HFF-Myc (cell line): ENCODE results near the gene AP1S2.
A peak's percentile ranks its signal among the peaks of the same experiment; 100 is the strongest.

Experiments
- DNase-seq: peaks from one replicate; pipeline ENCODE4 v3.0.0-alpha.2; 2011; ENCODE audit warnings: low read depth; ENCODE audit errors: extremely low read depth
- H3K4me3 ChIP-seq: replicated peaks from 2 replicates; pipeline ENCODE4 v1.5.1; 2011; ENCODE audit warnings: low read depth, mild to moderate bottlenecking, control low read depth, low read length
- CTCF ChIP-seq: IDR thresholded peaks from 2 replicates; pipeline ENCODE4 v1.5.1; 2012; ENCODE audit warnings: mild to moderate bottlenecking, low read depth, low read length, control low read depth; ENCODE audit errors: missing control alignments

Gene AP1S2

GRCh38 chrX:15789979-15790768 lies 64.4 kb downstream of the AP1S2 start, which contains the start of gene ZRSR2:
TSS of gene ZRSR2 (plus strand) at chrX:15790484. CDS start at chrX:15790496, 12 bp downstream.
- no peak for TF ChIP-seq CTCF
- peak; percentile 19 for DNase-seq
- H3K4me3 ChIP-seq: peak within 1 kb of the TSS; percentile 68

- no peak for DNase-seq
- no peak for TF ChIP-seq CTCF
- no peak overlapping the region for H3K4me3 ChIP-seq
Measured at GRCh38 chrX:15786915-15787314, 67.7 kb downstream of the AP1S2 start.

- TF ChIP-seq CTCF: no peak
- H3K4me3 ChIP-seq: no peak overlapping the region
Measured at GRCh38 chrX:15785176-15785750, 69.3 kb downstream of the AP1S2 start.

GRCh38 chrX:15781961-15782699 lies 72.5 kb downstream of the AP1S2 start:
- DNase-seq: no peak
- H3K4me3 ChIP-seq: no peak overlapping the region
- no peak for TF ChIP-seq CTCF

More at GRCh38 chrX:15785176-15785750, 69.3 kb downstream of the AP1S2 start:
- DNase-seq: no peak
